Dedifferentiated amniotic fluid mesenchymal stem cell (primary cell): Measurements from ENCODE around the gene GLA.

Experiments
- DNase-seq: peaks from one replicate; pipeline ENCODE4 v3.0.0-alpha.2; 2016; ENCODE audit errors: extremely low spot score

GLA gene

GRCh38 chrX:101407748-101408531 is at the start of gene GLA, which contains the start of gene HNRNPH2:
Gene GLA (minus strand): TSS chrX:101407925. CDS start chrX:101407903, 22 bp downstream.
Gene HNRNPH2 (plus strand): TSS chrX:101408222. CDS start chrX:101411989, 3,767 bp downstream.
- DNase-seq = peak; percentile 97

- DNase-seq = no peak
Observed at GRCh38 chrX:101452056-101452455, 44.3 kb upstream of the GLA start.

DNA sequence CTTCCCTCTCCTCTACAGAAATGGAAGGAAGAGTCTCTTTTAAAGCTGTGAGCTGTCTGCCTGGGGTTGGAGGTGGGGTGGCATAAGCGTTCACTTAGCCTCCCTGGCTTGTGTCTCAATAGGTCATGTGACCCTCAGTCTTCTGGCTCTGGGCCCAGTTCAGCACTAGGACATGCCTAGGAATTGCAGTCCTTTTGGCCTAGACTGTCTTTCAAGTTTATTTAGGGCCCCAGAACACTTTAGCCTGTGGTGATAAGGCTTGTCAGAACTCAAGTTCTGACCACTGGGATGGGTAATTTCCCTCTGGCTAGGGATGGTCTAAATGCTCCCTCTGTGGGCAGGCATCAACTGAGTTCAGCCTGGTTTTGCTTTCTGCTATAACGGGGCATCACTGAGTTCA is 43.2 kb upstream of the GLA start:
- DNase-seq = no peak

- DNase-seq = no peak
Observed at GRCh38 chrX:101450085-101450484, 42.4 kb upstream of the GLA start.

DNA sequence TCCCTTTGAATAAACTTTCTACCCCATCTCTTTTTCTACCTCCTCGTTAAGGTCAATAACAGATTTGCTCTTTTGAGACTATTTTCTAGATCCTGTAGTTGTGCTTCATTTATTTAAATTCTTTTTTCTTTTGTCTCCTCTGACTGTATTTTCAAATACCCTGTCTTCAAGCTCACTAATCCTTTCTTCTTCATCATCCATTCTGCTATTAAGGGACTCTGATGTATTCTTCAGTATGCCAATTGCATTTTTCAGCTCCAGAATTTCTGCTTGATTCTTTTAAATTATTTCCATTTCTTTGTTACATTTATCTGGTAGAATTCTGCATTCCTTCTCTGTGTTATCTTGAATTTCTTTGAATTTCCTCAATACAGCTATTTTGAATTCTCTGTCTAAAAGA is 41.6 kb upstream of the GLA start:
- DNase-seq = no peak

DNA sequence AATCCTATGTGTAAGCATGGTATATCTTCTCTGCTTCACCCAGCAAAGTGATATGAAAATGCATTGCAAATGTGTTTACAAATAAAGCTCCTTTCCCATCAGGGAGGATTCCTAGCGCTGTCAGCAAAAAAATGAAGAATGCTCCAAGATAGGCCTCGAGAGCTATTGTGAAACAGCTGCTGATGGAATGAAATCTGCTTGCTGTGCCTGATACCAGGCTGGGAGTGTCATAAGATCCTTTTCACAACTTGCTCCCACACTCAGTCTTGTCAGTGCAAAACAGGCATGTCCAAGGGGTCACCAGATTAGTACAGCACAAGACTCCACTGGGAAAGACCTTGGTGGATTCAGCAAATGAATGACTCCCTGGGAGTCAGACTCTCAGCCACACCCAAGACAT is 34.4 kb upstream of the GLA start:
- no peak for DNase-seq

DNA sequence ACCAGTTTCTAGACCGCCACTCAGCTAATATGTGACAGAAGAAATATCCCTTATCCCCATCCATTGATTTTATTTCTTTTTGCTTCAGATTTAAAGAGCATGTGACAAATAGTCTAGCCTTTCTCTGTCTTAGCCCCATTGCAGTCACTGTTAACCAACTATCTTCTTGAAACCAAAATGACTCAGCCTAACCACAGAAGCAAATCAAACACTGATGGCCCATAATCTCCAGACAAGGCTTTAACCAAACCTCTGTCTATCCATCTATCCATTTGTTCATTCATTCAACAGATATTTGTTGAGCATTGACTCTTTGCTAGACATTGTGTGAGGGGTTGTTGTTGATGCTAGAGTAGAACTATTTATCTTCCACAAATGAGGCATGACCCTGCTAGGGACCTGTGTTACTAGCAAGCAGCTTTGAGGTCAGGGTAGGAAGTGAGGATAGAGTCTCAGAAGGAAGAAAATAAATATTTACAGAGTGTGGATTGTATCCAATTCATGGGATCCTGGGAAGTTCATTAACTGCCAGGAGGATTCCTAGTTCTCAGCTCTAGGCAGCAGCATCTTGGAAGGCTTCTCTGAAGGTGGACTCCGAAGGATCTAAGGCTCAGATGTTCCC is 22.8 kb upstream of the GLA start:
- no peak for DNase-seq

GRCh38 chrX:101429934-101430333 is 22.2 kb upstream of the GLA start:
- no peak for DNase-seq

DNA sequence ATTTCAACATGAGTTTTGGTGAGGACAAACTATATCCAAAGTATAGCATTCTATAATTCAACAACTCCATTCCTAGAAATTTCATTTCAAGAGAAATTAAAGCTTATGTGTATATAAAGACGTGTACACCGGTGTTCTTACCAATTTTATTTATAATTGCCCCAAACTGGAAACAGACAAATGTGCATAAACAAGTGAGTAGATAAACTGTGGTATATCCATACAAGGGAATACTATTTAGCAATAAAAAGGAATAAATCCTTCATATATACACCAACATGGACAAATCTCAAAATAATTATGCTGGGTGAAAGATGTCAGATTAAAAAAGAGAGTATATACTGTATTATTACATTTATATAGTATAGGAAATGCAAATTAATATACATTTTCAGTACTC is 20.2 kb upstream of the GLA start:
- DNase-seq = no peak

GRCh38 chrX:101419489-101419888 is 11.8 kb upstream of the GLA start:
- DNase-seq = no peak

- DNase-seq = peak; percentile 14
Observed at GRCh38 chrX:101417981-101418841, 10.5 kb upstream of the GLA start.

- peak; percentile 10 for DNase-seq
Observed at GRCh38 chrX:101417190-101417589, 9.5 kb upstream of the GLA start.

DNA sequence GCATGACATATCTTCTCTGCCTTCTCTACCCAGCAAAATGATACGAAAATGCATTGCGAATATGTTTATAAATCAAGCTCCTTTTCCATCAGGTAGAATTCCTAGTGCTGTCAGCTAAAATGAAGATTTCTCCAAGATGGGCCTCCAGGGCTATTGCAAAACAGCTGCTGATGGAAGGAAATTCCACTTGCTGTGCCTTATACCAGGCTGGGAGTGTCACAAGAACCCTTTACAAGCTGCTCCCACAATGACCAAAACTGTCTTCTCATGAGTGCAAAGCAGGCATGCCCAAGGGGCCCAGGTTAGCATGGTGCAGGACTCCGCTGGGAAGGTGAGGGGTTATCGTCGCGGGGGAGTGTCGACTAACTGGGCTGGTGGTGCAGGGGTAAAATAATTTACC is 9.0 kb upstream of the GLA start:
- peak; percentile 11 for DNase-seq

GRCh38 chrX:101415180-101416145 is 7.7 kb upstream of the GLA start:
- peak; percentile 76 for DNase-seq

DNA sequence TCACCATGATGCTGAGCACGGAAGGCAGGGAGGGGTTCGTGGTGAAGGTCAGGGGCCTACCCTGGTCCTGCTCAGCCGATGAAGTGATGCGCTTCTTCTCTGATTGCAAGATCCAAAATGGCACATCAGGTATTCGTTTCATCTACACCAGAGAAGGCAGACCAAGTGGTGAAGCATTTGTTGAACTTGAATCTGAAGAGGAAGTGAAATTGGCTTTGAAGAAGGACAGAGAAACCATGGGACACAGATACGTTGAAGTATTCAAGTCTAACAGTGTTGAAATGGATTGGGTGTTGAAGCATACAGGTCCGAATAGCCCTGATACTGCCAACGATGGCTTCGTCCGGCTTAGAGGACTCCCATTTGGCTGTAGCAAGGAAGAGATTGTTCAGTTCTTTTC is 4.3 kb upstream of the GLA start:
- no peak for DNase-seq

DNA sequence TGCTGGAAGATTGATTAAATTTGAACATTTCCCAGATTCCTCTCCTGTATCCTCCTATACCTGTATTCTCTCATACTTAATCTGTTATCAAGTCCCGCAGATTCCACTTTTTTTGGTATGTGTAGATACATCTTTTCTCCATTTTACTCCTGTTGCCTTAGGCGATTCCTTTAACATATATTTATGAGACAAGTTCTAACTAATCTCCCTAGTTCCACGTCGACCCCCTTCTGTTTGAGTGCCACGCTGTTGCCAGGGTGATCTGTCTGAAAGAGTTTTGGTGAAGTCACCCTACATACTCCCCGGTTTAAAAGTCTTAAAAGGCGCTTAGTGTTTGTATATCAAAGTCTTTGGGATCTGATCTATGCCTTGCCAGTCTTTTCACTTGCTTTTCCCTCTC is 2.7 kb upstream of the GLA start:
- DNase-seq = no peak

DNA sequence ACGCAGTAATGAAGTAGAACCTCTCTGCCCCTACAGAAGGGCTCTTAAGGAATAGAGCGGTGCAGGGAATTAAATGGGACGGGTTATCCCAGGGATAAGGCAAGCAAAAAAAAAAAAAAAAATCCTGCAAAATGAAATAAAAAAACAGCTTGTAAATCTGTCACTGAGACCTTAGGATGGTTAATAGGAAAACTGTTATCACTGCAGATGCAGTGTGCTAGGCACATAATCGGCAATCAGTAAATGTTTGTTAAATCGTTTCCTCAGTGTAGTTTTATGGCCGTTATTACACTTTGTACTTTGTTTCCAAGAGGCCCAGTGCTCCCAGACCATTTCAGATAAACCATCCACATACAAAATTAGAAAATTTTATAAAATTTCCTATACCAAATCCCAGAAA is 1.3 kb upstream of the GLA start:
- no peak for DNase-seq

DNA sequence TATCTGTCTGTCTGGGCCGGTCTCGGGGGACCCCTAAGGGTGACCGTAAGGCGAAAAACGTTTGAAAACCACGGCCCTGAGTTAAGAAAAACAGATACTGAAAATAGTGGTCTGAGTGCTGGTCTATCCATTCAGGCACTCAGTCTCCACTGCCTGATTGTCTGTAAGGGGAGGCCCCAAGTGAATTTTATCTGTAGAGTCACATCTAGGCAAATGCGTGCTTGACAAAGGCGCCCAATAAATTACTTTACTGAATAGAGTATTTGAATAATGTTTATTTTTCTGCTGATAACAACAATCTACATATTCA is 762 bp upstream of the GLA start:
- no peak for DNase-seq

- DNase-seq = no peak
Observed at GRCh38 chrX:101407167-101407747, 468 bp downstream of the GLA start.

GRCh38 chrX:101399825-101400224 is 7.9 kb downstream of the GLA start:
- no peak for DNase-seq

DNA sequence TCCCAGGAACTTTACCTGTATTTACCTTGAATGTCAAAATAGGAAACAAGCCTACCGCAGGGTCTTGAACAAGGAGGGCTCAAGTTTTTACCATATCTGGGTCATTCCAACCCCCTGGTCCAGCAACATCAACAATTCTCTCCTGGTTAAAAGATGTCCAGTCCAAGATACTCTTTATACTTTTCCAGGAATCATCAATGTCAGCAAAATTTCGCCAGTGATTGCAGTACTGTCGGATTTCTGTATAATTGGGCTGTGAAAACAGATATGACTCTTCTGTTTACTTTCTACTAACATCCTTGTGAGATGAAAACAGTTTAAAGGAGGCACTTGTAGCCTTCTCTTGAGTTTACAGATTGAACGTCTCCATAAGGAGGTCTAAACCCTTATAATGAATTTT is 9.0 kb downstream of the GLA start:
- DNase-seq = no peak
